A673 (cell line): ENCODE results near the gene EHMT1. TPM values are rescaled to one million over a fixed set of nuclear protein-coding genes. Genes with fewer than 3 reads are reported as not detected.

Source experiments
- BruUV-seq: library from RNA; stranded (reverse); fragments of 400-500 nt; replicated peaks from 2 replicates; lab custom pipeline; 2021; lab: Mats Ljungman, UMichigan
- CTCF ChIA-PET: fragments of 300-600 bp; sonication (Branson Sonifier 250); formaldehyde crosslinking; loops from one replicate; lab custom pipeline; 2022; ENCODE audit warnings: antibody characterized with exemption; lab: Charles Lee
- POLR2A ChIA-PET: fragments of 300-600 bp; sonication (Branson Sonifier 250); formaldehyde crosslinking; loops from one replicate; lab custom pipeline; 2022; ENCODE audit warnings: antibody characterized with exemption; ENCODE audit not compliant: low non-redundant PET; lab: Charles Lee
- DNase-seq: peaks from one replicate; pipeline ENCODE4 v3.0.0-alpha.2; 2015; ENCODE audit warnings: low spot score
- H3K27ac ChIP-seq: fragments of 200-600 bp; sonication (generic); 2 replicates; pipeline ENCODE4 v1.5.1; 2016; ENCODE audit warnings: mixed run types, low read depth, mild to moderate bottlenecking, mixed read lengths, antibody characterized with exemption, low read length; ENCODE audit not compliant: poor library complexity, severe bottlenecking
- H3K27me3 ChIP-seq: fragments of 200-600 bp; sonication (generic); replicated peaks from 2 replicates; pipeline ENCODE4 v1.6.1; 2017; ENCODE audit warnings: mixed run types, low read depth, mild to moderate bottlenecking, mixed read lengths, antibody characterized with exemption, low read length; ENCODE audit not compliant: insufficient read depth, poor library complexity
- H3K36me3 ChIP-seq: fragments of 200-600 bp; sonication (generic); 2 replicates; pipeline ENCODE4 v1.6.1; 2016; ENCODE audit warnings: mixed run types, mild to moderate bottlenecking, mixed read lengths, antibody characterized with exemption, low read length; ENCODE audit not compliant: insufficient read depth, poor library complexity, severe bottlenecking
- H3K4me1 ChIP-seq: fragments of 200-600 bp; sonication (generic); 2 replicates; pipeline ENCODE4 v1.6.1; 2017; ENCODE audit warnings: mixed run types, mild to moderate bottlenecking, mixed read lengths, antibody characterized with exemption, low read length; ENCODE audit not compliant: insufficient read depth, poor library complexity, severe bottlenecking
- H3K4me3 ChIP-seq: fragments of 200-600 bp; sonication (generic); 2 replicates; pipeline ENCODE4 v1.5.1; 2016; ENCODE audit warnings: low read depth, mixed run types, mild to moderate bottlenecking, mixed read lengths, low read length; ENCODE audit not compliant: poor library complexity, severe bottlenecking
- H3K9me3 ChIP-seq: fragments of 200-600 bp; sonication (generic); 2 replicates; pipeline ENCODE4 v1.6.1; 2016; ENCODE audit warnings: mixed run types, low read depth, mild to moderate bottlenecking, mixed read lengths, antibody characterized with exemption, low read length; ENCODE audit not compliant: poor library complexity, severe bottlenecking
- EZH2 ChIP-seq: fragments of 200-600 bp; sonication (generic); IDR thresholded peaks from 2 replicates; pipeline ENCODE4 v1.6.1; 2017; ENCODE audit warnings: borderline replicate concordance, low read depth, mild to moderate bottlenecking, mixed read lengths, antibody characterized with exemption, low read length; ENCODE audit not compliant: poor library complexity, severe bottlenecking
- intact Hi-C: fragments of 100-400 bp; cut with micrococcal nuclease; formaldehyde crosslinking; loops from one replicate; pipeline ENCODE4 v1.10.0; 2022; ENCODE audit not compliant: unreplicated experiment
- total RNA-seq: library from RNA; stranded (reverse); gene quantifications from 2 replicates; pipeline ENCODE4 v1.2.3, GENCODE V29; 2021
- TF ChIP-seq, protein P1 (sequence below): fragments of 300-800, 200-600 bp; sonication (generic); conservative IDR thresholded peaks from 2 replicates; pipeline ENCODE4 v1.5.1; 2017; ENCODE audit warnings: low read depth, mild to moderate bottlenecking, antibody characterized with exemption, low read length, moderate library complexity, mixed read lengths

Gene EHMT1
- total RNA-seq, 1 experiment from 2014 or later, result 115 TPM

DNA sequence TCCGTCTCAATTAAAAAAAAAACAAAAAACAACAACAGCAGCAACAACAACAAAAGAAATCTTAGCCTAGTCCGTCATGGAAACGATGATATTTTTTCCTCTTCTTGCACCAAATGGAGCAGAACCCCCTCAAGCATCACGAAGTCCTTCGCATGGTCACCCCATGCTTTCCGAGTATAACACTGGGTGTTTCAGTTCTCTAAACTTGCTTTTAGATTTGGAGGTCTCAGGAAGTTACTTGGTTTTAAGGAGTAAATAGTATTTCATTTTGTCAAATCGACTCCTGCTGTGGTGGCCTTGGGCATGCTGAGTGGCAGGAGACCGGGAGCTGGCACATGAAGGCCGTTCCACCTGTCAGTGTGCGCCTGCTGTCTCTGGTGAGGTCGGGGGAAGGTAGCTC is 140.3 kb downstream of the EHMT1 start:
- no peak overlapping the region for H3K4me3 ChIP-seq
- intact Hi-C loops, result no loop called here
- peaks cover 4% of the 10 kb centered on the region for H3K9me3 ChIP-seq
- ChIA-PET POLR2A (no interaction called here), CTCF (no interaction called here)
- no TSS peak for BruUV-seq
- H3K27me3 ChIP-seq, result no peaks in the 10 kb centered on the region
- TF ChIP-seq, protein P1, sequence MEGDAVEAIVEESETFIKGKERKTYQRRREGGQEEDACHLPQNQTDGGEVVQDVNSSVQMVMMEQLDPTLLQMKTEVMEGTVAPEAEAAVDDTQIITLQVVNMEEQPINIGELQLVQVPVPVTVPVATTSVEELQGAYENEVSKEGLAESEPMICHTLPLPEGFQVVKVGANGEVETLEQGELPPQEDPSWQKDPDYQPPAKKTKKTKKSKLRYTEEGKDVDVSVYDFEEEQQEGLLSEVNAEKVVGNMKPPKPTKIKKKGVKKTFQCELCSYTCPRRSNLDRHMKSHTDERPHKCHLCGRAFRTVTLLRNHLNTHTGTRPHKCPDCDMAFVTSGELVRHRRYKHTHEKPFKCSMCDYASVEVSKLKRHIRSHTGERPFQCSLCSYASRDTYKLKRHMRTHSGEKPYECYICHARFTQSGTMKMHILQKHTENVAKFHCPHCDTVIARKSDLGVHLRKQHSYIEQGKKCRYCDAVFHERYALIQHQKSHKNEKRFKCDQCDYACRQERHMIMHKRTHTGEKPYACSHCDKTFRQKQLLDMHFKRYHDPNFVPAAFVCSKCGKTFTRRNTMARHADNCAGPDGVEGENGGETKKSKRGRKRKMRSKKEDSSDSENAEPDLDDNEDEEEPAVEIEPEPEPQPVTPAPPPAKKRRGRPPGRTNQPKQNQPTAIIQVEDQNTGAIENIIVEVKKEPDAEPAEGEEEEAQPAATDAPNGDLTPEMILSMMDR, result no peak
- TF ChIP-seq EZH2, result no peak
- no peak overlapping the region for H3K27ac ChIP-seq
- no peak for DNase-seq
- H3K4me1 ChIP-seq, result peaks cover 3% of the 10 kb centered on the region
- peaks cover 32% of the 10 kb centered on the region for H3K36me3 ChIP-seq

DNA sequence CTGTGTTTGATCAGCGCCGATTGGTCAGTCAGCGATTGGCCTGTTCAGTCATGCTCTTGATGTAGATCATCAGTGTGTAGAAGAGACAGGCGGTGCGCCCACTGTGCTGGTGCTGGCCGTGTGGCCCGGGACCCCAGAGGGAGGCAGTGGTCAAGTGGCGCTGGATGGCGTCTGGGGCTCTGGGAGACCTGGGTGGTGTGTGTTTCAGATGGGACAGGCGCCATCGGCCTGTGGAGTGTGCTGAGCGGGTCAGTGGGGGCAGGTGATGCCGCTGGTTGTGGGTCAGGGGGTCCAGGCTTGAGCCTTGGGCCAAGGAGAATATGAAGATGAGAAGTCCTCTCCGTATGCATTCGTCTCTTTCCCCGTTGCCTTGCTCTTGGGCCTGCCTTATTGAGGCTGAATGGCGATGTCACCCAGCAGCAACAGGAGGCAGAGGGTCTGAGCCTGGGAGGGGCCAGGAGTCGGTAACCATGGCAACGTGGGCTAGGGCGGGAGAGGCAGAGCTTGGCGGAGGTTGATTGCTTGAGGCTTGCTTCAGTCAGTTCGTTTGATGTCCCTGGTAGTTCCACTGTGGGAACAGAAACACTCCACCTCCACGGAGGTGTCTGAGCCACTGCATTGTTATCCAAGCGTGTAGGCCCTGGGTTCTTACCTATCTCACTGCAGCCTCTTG is 141.0 kb downstream of the EHMT1 start:
- Histone ChIP-seq H3K36me3 (peaks cover 26% of the 10 kb centered on the region), H3K4me1 (peaks cover 3% of the 10 kb centered on the region), H3K27me3 (no peaks in the 10 kb centered on the region), H3K4me3 (no peak overlapping the region), H3K9me3 (peaks cover 4% of the 10 kb centered on the region), H3K27ac (no peak overlapping the region)
- TF ChIP-seq, protein P1, result no peak
- no peak for TF ChIP-seq EZH2
- CTCF ChIA-PET, result no interaction called here
- intact Hi-C loops, result no loop called here
- no TSS peak for BruUV-seq
- POLR2A ChIA-PET, result no interaction called here
- DNase-seq, result peak; percentile 30

DNA sequence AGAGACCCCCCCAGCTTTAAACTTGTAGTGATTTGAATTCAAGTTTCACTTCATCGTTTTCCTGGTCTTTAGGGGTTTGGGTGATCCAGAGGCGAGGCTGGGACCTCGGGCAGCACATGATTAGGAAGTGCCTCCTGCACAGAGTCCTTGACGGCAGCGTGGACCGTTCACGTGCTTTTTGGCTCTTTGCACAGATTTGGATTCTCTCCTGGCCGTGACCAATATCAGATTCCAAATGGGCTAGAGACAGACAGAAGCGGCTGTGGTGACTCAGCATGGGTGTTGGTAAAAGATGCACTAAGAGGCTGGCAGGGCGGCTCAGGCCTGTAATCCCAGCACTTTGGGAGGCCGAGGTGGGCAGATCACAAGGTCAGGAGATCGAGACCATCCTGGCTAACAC is 141.6 kb downstream of the EHMT1 start:
- TF ChIP-seq EZH2, result no peak
- TF ChIP-seq, protein P1, result no peak
- peaks cover 21% of the 10 kb centered on the region for H3K36me3 ChIP-seq
- H3K4me3 ChIP-seq, result no peak overlapping the region
- BruUV-seq, result no TSS peak
- H3K27me3 ChIP-seq, result no peaks in the 10 kb centered on the region
- H3K27ac ChIP-seq, result no peak overlapping the region
- ChIA-PET POLR2A (no interaction called here), CTCF (no interaction called here)
- peaks cover 3% of the 10 kb centered on the region for H3K4me1 ChIP-seq
- no peak for DNase-seq
- intact Hi-C loops, result no loop called here
- H3K9me3 ChIP-seq, result peaks cover 2% of the 10 kb centered on the region
